Tibial nerve (tissue), 4 donors: Measurements from ENCODE around the gene MDFIC2.

Experiments used
- CTCF ChIP-seq, 5 experiments: fragments of 200-600 bp in 3 of 5; fragments of 450-650 bp in 2 of 5; sonication (generic) in 3 of 5; IDR thresholded peaks; one replicate each; pipeline ENCODE4 v1.5.1; 2016 to 2019; ENCODE audit warnings: antibody characterized with exemption in 5 of 5, mild to moderate bottlenecking in 3 of 5, moderate library complexity in 2 of 5
- EP300 ChIP-seq, 2 donors: sonication (generic); formaldehyde crosslinking; IDR thresholded peaks; one replicate each; pipeline ENCODE4 v1.6.1; 2017; ENCODE audit warnings: antibody characterized with exemption in 2 of 2, mild to moderate bottlenecking in 1 of 2

- TF ChIP-seq CTCF (IDR thresholded peaks at IDR 0.05) = no peak
- TF ChIP-seq EP300 (IDR thresholded peaks at IDR 0.05) = no peak
These were observed 35.1 kb downstream of the MDFIC2 start for GRCh38 chr3:70277304-70277703.
